HG03139 (cell line): ENCODE data around the gene UQCRQ.
"Not testable (repeated sequence)": the region's sequence is repeated elsewhere in the genome, so short reads cannot be mapped to it uniquely, and the experiment has no call there.

Source experiments
- ATAC-seq: cut with Tn5 transposase; IDR thresholded peaks from one replicate; pipeline ENCODE4 v1.9.1; 2021; ENCODE audit not compliant: unreplicated experiment

The UQCRQ gene

DNA sequence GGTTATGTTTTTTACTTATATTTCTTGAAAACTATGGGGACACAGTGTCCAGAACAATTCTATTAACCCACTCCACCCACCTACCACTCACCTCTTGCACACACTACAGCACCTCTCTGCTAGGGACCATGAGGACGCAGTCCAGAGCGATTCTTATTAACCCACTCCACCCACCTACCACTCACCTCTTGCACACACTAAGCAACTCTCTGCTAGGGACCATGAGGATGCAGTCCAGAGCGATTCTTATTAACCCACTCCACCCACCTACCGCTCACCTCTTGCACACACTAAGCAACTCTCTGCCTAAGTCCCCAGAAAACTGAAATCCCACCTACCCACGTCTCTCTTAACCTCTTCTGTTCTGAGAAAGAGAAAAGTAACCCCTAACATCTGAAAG is 33.8 kb upstream of the UQCRQ start:
- no peak for ATAC-seq

DNA sequence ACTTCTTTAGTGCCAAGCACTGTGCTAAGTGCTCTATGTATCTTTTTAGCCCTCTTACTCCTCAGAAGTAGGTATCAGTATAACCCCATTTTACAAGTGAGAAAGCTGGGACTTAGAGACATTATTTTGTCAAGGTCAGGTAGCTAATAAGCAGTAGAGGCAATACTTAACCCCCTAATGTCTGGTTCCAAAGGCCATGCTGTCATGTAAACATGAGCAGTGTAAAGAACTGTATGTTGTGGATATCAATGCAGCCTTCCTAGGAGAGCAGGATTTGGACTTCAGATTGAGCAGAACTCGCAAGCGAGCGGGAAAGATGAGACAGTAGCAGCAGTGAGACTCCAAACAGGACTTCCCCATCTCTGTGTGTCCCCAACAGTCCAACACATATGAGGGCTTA is 32.4 kb upstream of the UQCRQ start:
- no peak for ATAC-seq

DNA sequence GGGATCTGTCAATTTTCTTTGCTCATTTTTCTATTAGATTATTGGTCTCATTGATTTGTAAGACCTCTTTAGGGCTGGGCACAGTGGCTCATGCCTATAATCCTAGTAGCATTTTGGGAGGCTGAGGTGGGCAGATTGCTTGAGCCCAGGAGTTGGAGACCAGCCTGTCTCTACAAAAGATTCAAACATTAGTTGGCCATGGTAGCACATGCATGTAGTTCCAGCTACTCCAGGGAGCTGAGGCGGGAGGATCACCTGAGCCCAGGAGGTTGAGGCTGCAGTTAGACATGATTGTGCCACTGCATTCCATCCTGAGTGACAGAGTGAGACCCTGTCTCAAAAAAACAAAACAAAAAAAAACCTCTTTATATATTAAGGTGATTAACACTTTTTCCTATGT is 29.6 kb upstream of the UQCRQ start:
- ATAC-seq = no peak

DNA sequence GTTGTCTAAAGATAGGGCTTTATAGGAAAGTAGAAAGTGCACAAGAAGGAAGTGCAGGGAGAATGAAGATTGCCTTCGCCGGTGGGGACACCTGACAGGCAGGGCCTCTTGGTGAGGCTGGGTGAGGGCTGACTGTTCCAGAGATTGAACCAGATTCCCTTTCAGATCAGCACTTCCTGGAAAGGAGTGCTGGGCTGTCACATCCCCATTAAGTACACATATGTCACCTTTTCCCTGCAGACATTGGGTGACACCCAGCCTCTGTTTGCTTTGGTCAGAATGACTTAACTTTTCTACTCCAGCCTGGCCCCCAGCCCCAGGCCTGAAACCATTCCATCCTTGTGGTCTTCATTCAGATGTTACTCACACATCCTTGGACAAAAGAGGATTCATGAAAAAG is 28.6 kb upstream of the UQCRQ start:
- ATAC-seq = no peak

DNA sequence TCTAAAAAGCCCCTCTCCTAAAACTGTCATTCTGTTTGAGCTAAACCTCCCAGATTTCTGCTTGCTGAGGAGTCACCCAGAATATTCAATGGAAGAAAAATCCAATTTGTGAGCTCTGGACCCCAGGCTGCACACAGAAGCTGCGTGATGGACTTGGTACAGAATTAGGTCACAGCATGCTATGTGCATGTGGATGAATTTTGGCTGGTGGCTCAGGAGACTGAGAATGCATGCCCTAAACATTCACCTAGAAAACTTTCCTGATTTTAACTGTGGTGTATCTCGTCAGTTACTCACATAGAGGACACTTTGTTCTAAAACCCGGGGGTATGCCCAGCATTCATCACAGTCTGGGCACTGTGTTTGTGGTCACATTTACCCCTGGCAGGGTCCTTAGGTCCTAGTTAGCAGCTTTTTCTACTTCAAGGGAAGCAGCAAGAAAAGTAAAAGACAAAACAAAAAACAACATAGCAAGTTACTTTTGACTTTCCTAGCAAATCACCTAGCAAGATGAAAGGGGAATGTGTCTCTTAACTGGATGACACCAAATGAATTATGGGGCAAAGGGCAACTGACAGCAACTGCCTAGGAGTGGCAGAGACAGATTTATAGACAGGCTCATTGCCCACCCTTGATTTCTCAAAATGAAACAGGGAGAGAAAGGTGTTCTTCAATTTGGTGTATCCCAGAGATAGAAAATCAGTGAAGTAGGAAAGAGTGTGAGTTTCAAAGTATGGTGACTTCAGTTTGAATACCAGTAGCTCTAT is 27.7 kb upstream of the UQCRQ start:
- ATAC-seq = no peak

DNA sequence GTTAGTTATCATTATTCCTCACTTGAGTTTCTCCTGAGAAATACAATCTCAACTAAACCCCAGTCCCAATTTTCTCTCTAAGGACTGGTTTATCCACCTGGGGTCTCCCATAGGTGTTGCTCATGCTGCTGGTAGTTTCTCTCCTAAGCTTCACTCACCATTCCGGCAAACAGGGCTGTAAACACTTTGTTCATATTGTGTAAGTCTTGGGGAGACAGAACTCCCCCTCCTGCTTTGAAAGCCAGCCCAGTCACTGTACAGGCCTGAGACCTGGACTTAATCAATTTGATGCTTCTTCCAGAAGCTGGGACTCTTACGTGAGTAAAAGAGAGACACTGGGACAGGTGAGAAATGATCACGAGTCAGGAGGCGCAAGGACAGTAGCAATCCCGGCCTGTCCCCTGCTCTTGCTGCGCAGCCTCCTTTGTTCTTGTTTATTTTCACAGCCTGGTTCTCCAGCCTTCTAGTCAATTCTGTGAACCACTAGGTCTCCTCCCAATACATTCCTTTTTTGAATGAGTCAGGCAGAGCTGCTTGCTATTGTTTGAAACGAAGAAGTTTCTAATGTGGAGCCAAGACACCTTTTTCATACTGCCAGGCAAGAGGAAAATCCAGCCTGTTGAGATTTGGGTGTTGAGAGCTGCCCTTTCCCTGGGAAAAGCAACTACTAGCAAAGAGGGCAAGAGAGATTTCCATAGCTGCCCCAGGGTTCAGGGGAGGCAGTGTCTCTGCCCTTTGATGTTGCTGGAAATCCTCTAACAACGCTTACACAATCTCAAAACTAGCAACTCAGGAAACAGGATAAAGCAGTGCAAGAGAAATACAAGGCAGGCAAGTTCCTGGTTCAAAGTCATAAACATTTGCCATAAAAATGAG is 26.8 kb upstream of the UQCRQ start:
- ATAC-seq = no peak

DNA sequence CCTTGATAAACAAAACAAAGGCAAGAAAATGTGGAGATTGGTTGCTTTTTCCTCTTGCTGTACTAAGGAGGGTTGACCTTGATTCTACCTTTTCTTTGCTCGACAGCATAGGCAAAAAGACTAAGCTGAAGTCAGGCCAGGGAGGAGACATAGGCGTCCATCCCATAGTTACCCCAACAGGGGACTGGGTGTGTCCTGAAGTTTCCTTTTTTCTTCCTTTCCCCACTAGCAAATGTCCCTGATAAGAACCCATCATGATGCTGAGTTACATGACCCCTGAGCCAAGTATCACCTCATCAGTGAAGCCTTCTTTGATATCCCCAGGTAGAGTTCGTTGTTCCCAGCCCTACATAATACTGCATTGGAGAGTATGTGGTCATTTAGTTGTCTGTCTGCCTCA is 26.1 kb upstream of the UQCRQ start:
- no peak for ATAC-seq

DNA sequence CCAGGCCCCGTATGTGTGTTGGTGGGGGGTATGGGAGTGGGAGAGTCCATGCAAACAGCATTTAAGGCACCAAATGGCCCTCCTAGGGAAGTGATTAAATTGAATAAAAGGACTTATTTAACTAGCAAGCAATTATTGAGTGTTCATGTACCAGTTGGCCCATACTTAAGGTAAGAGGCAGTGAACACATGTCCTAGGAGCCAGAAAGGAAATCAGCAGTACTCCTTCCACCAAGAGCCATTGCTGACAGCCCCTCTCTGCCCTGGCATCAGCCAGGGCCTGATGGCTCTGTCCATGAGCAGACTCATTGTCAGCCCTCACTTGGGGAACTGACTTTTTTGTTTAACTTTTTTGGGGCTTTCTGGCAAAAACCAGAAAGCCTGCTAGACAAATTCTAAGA is 25.5 kb upstream of the UQCRQ start:
- ATAC-seq = no peak

DNA sequence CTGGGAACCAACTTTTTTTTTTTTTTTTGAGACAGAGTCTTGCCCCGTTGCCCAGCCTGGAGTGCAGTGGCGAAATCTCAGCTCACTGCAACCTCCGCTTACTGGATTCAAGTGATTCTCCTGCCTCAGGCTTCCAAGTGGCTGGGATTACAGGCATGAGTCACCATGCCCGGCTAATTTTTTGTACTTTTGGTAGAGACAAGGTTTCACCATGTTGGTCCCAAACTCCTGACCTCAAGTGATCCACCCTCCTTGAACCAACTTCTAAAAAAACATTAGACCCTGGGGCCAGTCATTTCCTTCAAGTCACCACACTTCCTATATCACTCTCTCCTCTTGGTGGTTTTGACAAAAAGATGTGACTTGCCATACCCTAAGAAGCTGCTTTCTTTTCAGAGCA is 25.1 kb upstream of the UQCRQ start:
- no peak for ATAC-seq

DNA sequence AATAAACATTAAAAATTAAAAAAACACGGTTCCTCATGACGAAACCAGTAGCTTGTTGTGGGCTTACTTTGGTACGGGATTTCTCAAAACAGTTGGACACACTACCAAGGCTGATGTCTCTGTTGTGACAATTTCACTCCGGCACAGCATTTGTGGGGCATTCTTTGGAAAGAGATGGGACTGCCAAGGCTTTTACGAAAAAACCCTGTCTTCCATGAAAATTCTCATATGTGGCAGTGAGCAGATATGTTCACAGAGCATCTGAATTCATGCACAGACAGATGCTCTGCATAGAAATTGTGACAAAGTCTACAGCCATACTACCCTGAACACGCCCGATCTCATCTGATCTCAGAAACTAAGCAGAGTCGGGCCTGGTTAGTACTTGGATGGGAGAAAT is 18.2 kb upstream of the UQCRQ start:
- no peak for ATAC-seq

DNA sequence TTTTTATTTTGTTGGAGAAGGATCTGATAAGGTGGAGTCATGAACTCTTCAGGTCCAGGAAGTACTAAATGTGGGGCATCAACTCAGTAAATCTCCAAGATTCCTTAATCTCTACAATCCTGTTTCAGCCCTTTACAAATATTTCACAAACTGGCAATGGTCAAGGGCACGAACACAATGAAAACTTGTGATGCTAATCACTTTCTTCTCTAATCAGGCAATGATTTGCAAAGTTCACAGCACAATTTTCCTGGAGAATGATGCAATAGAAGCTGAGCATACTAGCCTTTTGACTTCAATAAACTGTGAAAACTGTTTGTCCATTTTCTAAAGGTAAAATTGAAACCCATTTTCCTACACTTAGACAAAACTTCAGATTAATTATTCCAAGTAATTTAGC is 17.1 kb upstream of the UQCRQ start:
- ATAC-seq = no peak

DNA sequence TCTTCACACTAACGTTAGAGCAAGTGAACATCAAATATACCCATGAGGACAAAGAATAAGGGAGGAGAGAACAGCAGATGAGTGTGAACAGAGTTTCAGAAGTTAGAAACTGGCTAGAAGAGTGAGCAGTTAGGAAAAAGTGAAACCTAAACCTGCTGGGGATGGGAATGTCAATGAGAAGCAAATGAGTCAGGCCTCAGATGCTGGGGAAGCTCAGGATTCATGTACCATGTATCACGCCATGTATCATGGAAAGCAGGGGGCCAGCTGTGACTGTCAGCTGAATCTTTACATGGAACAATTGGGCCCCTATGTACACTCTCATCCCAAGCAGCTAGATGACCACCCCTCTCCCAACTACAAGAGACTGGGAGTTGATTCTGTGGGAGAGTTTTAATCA is 16.4 kb upstream of the UQCRQ start:
- ATAC-seq = no peak

DNA sequence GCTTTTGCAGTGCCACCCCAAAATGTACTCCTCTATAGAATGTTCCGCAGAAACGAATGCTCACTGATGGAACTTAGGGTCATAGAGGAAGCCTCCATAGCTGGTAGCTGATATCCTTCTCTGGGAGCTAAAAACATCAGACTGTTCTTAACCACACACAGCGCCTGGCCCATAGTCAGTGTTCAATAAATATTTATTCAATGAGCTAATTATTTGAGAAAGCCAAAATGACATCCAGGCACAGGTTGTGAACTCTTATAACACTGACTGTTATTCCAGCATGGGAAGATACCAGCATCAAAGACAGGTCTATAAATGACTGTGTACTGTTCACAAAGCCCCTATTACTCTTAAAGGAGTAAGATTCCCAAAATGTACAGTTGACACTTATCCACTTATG is 13.1 kb upstream of the UQCRQ start:
- no peak for ATAC-seq

DNA sequence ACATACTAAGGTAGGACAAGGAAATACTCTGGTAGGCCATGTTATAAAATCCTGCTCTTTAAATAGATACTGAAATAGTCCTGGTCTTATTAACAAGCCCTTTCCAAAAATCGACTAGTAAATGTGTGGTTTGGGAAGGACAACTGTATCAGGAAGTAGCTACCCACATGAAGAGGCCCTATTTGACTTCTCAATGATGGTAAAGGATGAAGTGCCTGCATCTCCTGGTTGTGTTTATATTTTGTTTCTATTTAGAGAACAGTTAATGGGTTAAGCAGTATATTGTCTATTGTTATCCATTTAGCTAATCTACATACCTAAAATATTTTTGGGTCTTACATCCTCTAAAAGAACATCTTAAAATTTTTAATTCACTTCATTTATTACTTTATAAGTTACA is 12.7 kb upstream of the UQCRQ start:
- ATAC-seq = no peak

DNA sequence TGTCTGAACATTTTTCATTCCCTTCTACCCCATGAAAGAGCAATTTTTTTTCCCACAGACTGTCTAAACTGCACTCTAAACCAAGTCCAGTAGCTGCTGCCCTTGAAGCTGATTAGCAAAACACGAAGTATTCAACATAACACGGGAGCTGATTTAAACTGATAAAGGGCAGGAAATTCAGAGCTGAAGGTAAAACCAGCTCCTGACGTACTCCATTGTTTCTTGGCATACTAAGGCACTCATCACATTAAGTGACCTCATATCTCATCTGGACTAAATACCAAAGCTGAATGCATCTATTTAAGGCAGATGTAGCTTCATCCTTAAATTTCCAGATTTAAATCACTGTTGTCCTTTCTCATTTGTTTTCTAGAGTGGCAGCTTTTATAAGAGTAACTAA is 12.1 kb upstream of the UQCRQ start:
- no peak for ATAC-seq

DNA sequence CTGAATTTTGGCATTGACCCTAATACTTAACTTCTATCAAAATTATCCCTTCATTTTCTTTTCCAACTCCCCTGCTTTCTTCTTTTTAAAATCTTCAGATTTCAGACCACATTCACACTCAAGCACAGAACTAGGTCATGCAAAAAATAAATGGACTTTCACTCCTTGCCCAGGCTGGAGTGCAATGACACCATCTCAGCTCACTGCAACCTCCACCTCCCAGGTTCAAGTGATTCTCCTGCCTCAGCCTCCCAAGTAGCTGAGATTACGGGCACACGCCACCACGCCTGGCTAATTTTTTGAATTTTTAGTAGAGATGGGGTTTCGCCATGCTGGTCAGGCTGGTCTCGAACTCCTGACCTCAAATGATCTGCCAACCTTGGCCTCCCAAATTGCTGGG is 11.4 kb upstream of the UQCRQ start:
- not testable (repeated sequence) for ATAC-seq

DNA sequence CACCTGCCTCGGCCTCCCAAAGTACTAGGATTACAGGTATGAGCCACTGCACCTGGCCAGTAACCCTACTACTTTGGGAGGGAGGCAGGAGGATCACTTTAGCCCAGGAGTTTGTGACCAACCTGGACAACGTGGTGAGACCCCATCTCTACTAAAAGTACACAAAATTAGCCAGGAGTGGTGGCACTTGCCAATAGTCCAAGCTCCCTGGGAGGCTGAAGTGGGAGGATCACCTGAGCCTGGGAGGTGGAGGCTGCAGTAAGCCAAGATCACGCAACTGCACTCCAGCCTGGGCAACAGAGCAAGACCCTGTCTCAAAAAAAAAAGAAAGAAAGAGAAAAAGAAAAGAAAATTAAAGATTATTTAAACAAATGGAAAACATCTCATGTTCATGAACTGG is 10.4 kb upstream of the UQCRQ start:
- no peak for ATAC-seq

DNA sequence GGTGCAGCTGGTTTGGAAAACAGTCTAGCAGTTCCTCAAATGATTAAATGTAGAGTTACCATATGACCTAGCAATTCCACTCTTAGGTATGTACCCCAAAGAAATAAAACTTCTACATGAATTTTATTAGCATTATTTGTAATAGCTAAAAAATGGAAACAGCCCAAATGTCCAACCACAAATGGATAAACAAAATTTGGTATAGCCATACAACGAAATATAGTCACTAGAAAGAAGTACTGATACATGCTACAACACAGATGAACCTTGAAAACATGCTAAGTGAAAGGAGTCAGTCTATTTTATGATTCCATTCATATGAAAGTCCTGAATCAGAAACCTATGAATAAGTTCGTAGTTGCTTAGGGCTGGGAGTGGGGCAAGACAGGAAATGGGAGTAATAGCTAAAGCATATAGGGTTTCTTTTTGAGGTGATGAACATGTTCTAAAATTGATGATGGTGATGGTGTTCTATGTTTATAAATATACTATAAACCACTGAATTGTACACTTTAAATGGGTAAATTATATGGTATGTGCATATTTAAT is 6.5 kb upstream of the UQCRQ start:
- no peak for ATAC-seq

DNA sequence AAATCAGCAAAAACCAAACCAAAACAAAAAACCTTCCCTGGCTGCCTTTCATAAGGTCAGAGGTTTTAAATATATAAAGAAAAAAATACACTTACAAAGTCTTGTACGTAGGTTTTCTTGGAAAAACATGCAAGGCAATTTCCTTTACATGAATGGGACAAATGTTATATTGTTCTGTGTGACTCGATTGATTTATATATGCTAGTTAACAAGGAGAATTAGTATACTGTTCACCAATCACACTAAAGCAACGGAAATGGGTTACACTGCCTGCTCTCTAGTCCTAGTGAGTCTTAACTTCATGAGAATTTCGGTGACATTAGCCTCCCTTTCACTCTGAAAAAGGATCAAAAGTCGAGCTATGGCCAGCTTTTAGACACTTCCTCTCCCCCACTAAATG is 5.7 kb upstream of the UQCRQ start:
- no peak for ATAC-seq

DNA sequence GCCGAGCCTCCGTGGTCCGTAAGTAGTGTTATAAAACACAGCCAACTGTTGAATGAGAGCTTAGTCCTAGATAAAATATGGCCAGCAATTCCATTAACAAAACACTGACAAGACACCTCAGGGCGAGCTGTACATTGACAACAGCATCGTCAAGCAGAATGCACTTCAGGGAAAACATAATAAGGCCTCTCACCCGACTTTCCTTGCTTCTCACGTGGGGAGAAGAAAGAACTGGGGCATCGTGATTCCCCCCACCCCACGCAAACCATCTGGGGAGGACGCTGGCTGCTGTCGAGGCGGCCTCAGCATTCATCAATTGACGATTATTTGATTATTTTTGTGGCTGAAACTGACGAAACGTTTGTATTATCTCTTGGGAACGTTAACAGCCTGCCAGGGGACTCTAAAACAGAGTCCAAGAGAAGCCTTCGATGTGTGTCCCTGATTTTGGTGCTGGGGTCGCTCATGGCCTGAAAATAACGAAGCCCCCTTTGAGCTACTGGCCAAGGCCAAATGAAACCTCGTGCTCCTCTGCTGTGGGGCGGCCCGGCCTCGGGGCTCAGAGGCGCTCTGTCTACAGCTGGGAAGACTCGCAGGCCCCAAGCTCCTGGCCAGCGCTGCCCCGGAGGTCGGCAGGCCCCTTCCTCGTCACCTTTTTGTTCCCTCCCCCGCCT is 637 bp upstream of the UQCRQ start:
- peak; percentile 27 for ATAC-seq

DNA sequence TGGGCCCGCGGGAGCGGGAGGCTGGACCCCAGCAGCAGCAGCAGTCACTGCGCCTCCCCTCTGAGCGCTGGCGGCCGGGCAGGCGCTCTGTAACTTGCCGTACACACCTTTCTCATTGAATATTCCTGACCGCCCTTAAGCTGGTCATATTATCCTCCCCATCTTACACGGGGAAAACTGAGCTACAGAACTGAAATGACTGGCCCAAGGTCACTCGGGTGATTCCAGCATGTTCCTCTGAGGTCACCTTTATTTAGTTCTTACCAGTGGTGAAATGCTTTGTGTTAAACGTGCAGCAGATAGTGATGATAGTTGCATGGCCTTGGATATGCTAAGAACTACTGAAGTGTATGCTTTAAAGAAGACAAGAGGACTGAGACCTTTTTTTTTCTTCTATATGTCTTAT is 607 bp downstream of the UQCRQ start:
- no peak for ATAC-seq

DNA sequence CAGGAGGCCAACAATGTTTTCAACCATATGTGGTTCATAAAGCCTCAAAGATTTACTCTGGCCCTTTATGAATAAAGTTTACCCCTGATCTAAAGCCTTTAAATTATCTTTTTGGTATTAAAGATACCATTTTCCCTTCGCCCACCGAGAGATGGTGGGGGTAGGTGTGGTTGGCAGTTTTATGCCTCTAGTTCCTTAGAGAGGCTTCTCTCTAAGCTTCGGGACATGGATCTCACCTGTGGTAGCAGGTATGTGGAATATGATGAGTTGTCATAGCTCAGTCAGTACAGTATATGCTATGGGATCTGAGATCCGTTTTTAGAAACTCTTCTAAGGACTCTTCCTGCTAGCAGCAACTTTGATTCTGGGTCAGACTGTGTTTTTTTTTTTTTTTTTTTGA is 2.3 kb downstream of the UQCRQ start:
- ATAC-seq = no peak
